Activated naive CD8-positive, alpha-beta T cell treated with anti-CD3 and anti-CD28 coated beads for 36 hours (primary cell): ENCODE results near the gene TTC39B. TPM values are rescaled to one million over a fixed set of nuclear protein-coding genes. Genes with fewer than 3 reads are reported as not detected.

Experiments
- DNase-seq: peaks from one replicate; pipeline ENCODE4 v3.0.0; 2021
- H3K27ac Mint-ChIP-seq: one replicate; pipeline ENCODE4 v1.8.0; 2022; ENCODE audit warnings: mild to moderate bottlenecking, moderate library complexity, mixed read lengths
- H3K27me3 Mint-ChIP-seq: one replicate; pipeline ENCODE4 v1.8.0; 2022; ENCODE audit warnings: mild to moderate bottlenecking, mixed read lengths
- H3K36me3 Mint-ChIP-seq: one replicate; pipeline ENCODE4 v1.8.0; 2021; ENCODE audit warnings: mild to moderate bottlenecking, mixed read lengths
- H3K4me1 Mint-ChIP-seq: one replicate; pipeline ENCODE4 v1.8.0; 2021; ENCODE audit warnings: mixed read lengths
- H3K4me3 Mint-ChIP-seq: one replicate; pipeline ENCODE4 v1.8.0; 2022; ENCODE audit warnings: mild to moderate bottlenecking, moderate library complexity, mixed read lengths
- H3K9me3 Mint-ChIP-seq: one replicate; pipeline ENCODE4 v1.8.0; 2022; ENCODE audit warnings: mixed read lengths
- total RNA-seq, 2 experiments: library from RNA; stranded (reverse); gene quantifications; one replicate each; pipeline ENCODE4 v1.2.3, GENCODE V29; 2021

Gene TTC39B
- total RNA-seq, 2 experiments from 2014 or later = 16.2 to 17.3 TPM

- Mint-ChIP-seq H3K27me3 (no peaks in the 10 kb centered on the region), H3K4me1 (peaks cover 29% of the 10 kb centered on the region), H3K4me3 (no peak overlapping the region), H3K36me3 (peaks cover 31% of the 10 kb centered on the region), H3K27ac (no peak overlapping the region), H3K9me3 (peaks cover 11% of the 10 kb centered on the region)
- no peak for DNase-seq
Observed at GRCh38 chr9:15287309-15287708, 19.7 kb downstream of the TTC39B start.

- DNase-seq = no peak
- peaks cover 29% of the 10 kb centered on the region for H3K36me3 Mint-ChIP-seq
- no peak overlapping the region for H3K4me3 Mint-ChIP-seq
- peaks cover 30% of the 10 kb centered on the region for H3K4me1 Mint-ChIP-seq
- H3K27me3 Mint-ChIP-seq = no peaks in the 10 kb centered on the region
- no peak overlapping the region for H3K27ac Mint-ChIP-seq
- H3K9me3 Mint-ChIP-seq = peaks cover 9% of the 10 kb centered on the region
Observed at GRCh38 chr9:15286161-15286821, 20.7 kb downstream of the TTC39B start.

GRCh38 chr9:15282567-15283285, 24.3 kb downstream of the TTC39B start:
- H3K4me1 Mint-ChIP-seq = peaks cover 25% of the 10 kb centered on the region
- H3K36me3 Mint-ChIP-seq = peaks cover 10% of the 10 kb centered on the region
- H3K9me3 Mint-ChIP-seq = no peaks in the 10 kb centered on the region
- no peak for DNase-seq
- H3K4me3 Mint-ChIP-seq = no peak overlapping the region
- H3K27ac Mint-ChIP-seq = no peak overlapping the region
- H3K27me3 Mint-ChIP-seq = no peaks in the 10 kb centered on the region

GRCh38 chr9:15280647-15281046, 26.4 kb downstream of the TTC39B start:
- Mint-ChIP-seq H3K4me3 (no peak overlapping the region), H3K27me3 (no peaks in the 10 kb centered on the region), H3K27ac (no peak overlapping the region), H3K9me3 (no peaks in the 10 kb centered on the region), H3K36me3 (no peaks in the 10 kb centered on the region), H3K4me1 (peaks cover 23% of the 10 kb centered on the region)
- DNase-seq = no peak

GRCh38 chr9:15278839-15279238, 28.2 kb downstream of the TTC39B start:
- peaks cover 3% of the 10 kb centered on the region for H3K36me3 Mint-ChIP-seq
- no peaks in the 10 kb centered on the region for H3K9me3 Mint-ChIP-seq
- DNase-seq = no peak
- H3K4me3 Mint-ChIP-seq = no peak overlapping the region
- no peak overlapping the region for H3K27ac Mint-ChIP-seq
- peaks cover 25% of the 10 kb centered on the region for H3K4me1 Mint-ChIP-seq
- no peaks in the 10 kb centered on the region for H3K27me3 Mint-ChIP-seq

DNA sequence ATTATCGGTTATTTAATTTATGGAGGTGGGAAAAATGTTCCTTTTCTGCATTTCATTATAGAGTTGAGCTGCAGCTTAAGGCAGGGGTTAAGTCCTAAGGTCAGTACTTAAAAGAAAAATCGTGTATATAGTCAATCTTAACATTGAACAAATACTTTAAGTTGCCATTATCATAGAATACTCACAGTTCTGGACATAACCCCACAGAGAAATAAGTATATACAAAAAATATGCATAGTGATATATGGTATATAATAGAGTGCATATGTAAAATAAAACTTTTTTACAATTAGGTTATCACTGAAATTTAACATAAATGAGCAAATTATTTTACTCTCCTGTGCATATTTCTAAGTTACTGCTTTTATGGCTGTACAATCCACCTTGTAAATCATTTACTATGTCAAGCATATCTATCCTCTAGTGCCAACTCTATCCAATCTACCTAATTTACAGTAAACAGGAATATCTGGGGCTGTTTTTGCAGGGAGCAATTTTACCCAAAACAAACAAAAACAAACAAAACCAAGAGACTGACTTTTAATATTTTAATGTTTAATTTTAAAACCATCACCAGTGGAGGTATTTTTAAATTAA, 28.8 kb downstream of the TTC39B start:
- no peaks in the 10 kb centered on the region for H3K9me3 Mint-ChIP-seq
- no peaks in the 10 kb centered on the region for H3K27me3 Mint-ChIP-seq
- H3K36me3 Mint-ChIP-seq = peaks cover 3% of the 10 kb centered on the region
- no peak for DNase-seq
- no peak overlapping the region for H3K27ac Mint-ChIP-seq
- H3K4me1 Mint-ChIP-seq = peaks cover 28% of the 10 kb centered on the region
- no peak overlapping the region for H3K4me3 Mint-ChIP-seq

DNA sequence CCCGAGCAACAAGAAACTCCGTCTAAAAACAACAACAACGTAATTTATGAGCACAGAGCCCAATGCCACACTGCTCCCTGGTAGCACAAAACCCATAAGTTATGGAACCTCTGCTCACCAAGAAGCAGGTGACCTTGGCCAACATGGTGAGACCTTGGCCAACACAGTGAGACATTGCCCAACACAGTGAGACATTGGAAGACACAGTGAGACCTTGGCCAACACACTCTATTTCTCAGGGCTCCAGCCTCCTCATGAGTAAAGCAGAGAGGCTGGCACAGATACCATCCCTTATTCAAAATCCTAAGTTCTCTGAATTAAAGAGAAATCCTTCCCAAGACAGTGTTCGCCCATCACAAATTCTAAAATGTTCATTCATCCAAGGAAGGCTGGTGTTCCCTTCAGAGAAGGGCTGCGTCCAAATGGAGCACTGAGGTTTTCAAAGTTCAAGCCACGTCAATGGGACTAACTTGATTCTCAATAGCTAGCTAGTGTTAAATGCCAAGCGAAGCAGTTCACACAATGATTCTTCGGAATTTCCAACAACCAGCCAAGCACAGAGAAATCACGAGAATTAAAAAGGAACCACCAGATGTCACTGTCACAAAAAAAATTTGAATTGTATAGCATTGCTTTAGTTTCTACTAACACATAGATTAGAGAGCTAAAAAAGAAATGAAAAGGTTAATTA, 29.5 kb downstream of the TTC39B start:
- no peak for DNase-seq
- peaks cover 3% of the 10 kb centered on the region for H3K36me3 Mint-ChIP-seq
- no peaks in the 10 kb centered on the region for H3K9me3 Mint-ChIP-seq
- H3K4me3 Mint-ChIP-seq = no peak overlapping the region
- H3K4me1 Mint-ChIP-seq = peaks cover 29% of the 10 kb centered on the region
- H3K27me3 Mint-ChIP-seq = no peaks in the 10 kb centered on the region
- no peak overlapping the region for H3K27ac Mint-ChIP-seq

GRCh38 chr9:15276328-15276938, 30.6 kb downstream of the TTC39B start:
- Mint-ChIP-seq H3K27ac (no peak overlapping the region), H3K36me3 (peaks cover 7% of the 10 kb centered on the region), H3K4me3 (no peak overlapping the region), H3K27me3 (no peaks in the 10 kb centered on the region), H3K9me3 (no peaks in the 10 kb centered on the region), H3K4me1 (peaks cover 33% of the 10 kb centered on the region)
- DNase-seq = no peak

DNA sequence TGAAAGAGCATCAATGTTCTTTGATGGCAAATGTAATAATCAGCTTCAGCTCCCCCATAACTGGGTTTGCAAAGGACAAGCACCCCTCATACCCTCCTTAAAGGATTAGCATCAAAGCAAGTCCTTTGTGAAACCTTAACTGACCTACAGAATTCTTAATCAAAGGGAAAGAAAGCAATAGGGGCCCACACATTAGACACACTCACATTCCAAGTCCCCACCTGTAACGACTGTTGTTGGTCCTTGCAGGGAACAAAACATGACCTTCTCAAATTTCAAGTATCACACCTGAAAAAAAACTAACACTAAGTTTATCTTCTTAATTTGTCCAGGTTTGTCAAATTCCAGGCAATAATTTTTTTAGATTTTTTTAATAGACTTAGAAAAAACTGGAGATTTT, 32.6 kb downstream of the TTC39B start:
- no peak overlapping the region for H3K4me3 Mint-ChIP-seq
- DNase-seq = no peak
- no peaks in the 10 kb centered on the region for H3K27me3 Mint-ChIP-seq
- H3K4me1 Mint-ChIP-seq = peaks cover 40% of the 10 kb centered on the region
- H3K9me3 Mint-ChIP-seq = no peaks in the 10 kb centered on the region
- no peak overlapping the region for H3K27ac Mint-ChIP-seq
- H3K36me3 Mint-ChIP-seq = peaks cover 11% of the 10 kb centered on the region

GRCh38 chr9:15272377-15272928, 34.6 kb downstream of the TTC39B start:
- Mint-ChIP-seq H3K27me3 (no peaks in the 10 kb centered on the region), H3K9me3 (no peaks in the 10 kb centered on the region), H3K4me3 (no peak overlapping the region), H3K27ac (no peak overlapping the region), H3K36me3 (peaks cover 16% of the 10 kb centered on the region), H3K4me1 (peaks cover 47% of the 10 kb centered on the region)
- DNase-seq = no peak

DNA sequence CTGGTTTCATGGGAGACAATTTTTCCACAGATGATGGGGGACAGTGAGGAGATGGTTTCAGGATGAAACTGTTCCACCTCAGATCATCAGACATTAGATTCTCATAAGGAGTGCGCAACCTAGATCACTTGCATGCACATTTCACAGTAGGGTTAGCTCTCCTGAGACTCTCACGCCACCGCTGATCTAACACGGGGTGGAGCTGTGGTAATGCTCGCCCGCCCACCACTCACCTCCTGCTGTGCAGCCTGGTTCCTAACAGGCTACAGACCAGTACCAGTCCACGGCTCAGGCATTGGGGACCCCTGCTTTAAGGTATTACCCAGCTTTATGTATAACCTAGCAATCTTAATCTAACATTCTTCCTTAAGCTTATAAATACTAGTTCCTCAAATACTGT, 35.6 kb downstream of the TTC39B start:
- Mint-ChIP-seq H3K9me3 (no peaks in the 10 kb centered on the region), H3K36me3 (peaks cover 16% of the 10 kb centered on the region), H3K4me3 (no peak overlapping the region), H3K27ac (no peak overlapping the region), H3K27me3 (no peaks in the 10 kb centered on the region), H3K4me1 (peaks cover 44% of the 10 kb centered on the region)
- no peak for DNase-seq

DNA sequence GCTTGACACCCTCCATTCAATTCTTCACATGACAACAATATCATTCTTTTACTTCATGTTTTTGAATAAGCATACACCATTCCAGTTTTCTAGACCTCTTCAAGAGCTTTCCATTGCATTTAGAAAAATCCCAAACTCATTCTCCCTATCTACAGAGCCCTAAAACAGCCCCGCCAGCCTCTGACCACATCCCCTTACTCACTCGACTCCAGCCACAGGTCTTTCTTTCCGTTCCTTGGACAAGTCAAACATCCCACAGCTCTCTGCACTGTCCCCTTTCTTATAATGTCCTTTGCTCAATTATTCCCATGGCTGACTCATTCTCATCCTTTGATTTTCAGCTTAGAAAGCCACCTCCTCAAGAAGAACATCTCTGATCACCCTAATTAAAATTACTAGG, 38.2 kb downstream of the TTC39B start:
- no peak overlapping the region for H3K4me3 Mint-ChIP-seq
- H3K27ac Mint-ChIP-seq = no peak overlapping the region
- peaks cover 41% of the 10 kb centered on the region for H3K4me1 Mint-ChIP-seq
- H3K27me3 Mint-ChIP-seq = no peaks in the 10 kb centered on the region
- H3K9me3 Mint-ChIP-seq = no peaks in the 10 kb centered on the region
- no peak for DNase-seq
- peaks cover 13% of the 10 kb centered on the region for H3K36me3 Mint-ChIP-seq

GRCh38 chr9:15268317-15268716, 38.7 kb downstream of the TTC39B start:
- H3K27ac Mint-ChIP-seq = no peak overlapping the region
- H3K36me3 Mint-ChIP-seq = peaks cover 13% of the 10 kb centered on the region
- H3K9me3 Mint-ChIP-seq = no peaks in the 10 kb centered on the region
- H3K27me3 Mint-ChIP-seq = no peaks in the 10 kb centered on the region
- no peak overlapping the region for H3K4me3 Mint-ChIP-seq
- DNase-seq = no peak
- H3K4me1 Mint-ChIP-seq = peaks cover 39% of the 10 kb centered on the region

- no peak for DNase-seq
- no peak overlapping the region for H3K27ac Mint-ChIP-seq
- peaks cover 31% of the 10 kb centered on the region for H3K4me1 Mint-ChIP-seq
- peaks cover 8% of the 10 kb centered on the region for H3K36me3 Mint-ChIP-seq
- no peak overlapping the region for H3K4me3 Mint-ChIP-seq
- H3K27me3 Mint-ChIP-seq = no peaks in the 10 kb centered on the region
- H3K9me3 Mint-ChIP-seq = no peaks in the 10 kb centered on the region
Observed at GRCh38 chr9:15264918-15265317, 42.1 kb downstream of the TTC39B start.

GRCh38 chr9:15262581-15262980, 44.4 kb downstream of the TTC39B start:
- Mint-ChIP-seq H3K4me1 (peaks cover 16% of the 10 kb centered on the region), H3K36me3 (peaks cover 9% of the 10 kb centered on the region)

More at GRCh38 chr9:15262581-15262980, 44.4 kb downstream of the TTC39B start:
- no peaks in the 10 kb centered on the region for H3K27me3 Mint-ChIP-seq
- no peak overlapping the region for H3K4me3 Mint-ChIP-seq
- no peak overlapping the region for H3K27ac Mint-ChIP-seq
- H3K9me3 Mint-ChIP-seq = no peaks in the 10 kb centered on the region
- no peak for DNase-seq
